Measurements from ENCODE around the gene SORBS2.

GRCh38 chr4:185719500-185719858 lies 92.5 kb downstream of the SORBS2 start:
- no peak for TF ChIP-seq POLR2A (IDR thresholded peaks at IDR 0.05)
- no peak for TF ChIP-seq CTCF (IDR thresholded peaks at IDR 0.05)

Measured in thyroid gland (tissue), 4 donors.